HG03565 (cell line): Measurements from ENCODE around the gene LMAN2L.

ENCODE experiments used
- ATAC-seq: cut with Tn5 transposase; IDR thresholded peaks from one replicate; pipeline ENCODE4 v1.9.1; 2021; ENCODE audit warnings: mild to moderate bottlenecking, moderate library complexity; ENCODE audit not compliant: unreplicated experiment

Gene LMAN2L

DNA sequence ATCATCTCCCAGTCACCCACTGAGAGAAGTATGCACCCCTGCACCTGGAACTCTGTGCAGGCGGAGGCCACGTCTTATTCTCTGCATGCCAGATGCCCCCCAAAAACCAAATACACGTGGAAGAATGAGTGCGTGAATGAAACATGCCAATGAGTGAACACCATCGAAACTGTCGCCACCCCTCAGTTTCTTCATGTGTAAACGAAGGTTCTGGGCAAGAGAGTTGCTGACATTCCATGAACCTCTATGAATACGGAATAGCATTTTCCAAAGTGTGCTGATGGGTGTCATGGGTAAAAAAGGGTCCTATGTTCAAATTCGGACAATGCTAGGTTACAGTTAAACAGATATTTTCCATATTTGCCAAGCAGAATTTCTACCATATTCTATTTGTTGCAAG, 77.5 kb downstream of the LMAN2L start:
- ATAC-seq = no peak

DNA sequence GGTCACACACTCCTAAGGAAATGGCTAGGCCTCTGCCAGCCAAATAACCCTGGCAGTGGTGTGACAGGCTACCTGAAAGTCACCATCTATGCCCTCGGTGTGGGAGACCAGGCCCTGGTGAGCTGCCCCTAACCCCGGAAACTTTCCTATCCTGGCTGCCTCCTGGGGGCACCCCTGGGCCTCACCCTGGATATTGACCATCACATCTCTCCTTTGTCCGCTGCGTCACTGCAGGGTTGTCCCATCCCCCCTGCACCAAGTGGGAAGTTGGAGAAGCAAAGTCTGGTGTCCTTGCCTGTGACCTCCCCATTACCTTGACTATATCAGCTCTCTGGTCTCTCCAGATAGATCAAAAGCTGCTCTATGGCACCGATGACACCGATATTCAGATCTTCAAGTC, 78.5 kb downstream of the LMAN2L start:
- ATAC-seq = no peak

DNA sequence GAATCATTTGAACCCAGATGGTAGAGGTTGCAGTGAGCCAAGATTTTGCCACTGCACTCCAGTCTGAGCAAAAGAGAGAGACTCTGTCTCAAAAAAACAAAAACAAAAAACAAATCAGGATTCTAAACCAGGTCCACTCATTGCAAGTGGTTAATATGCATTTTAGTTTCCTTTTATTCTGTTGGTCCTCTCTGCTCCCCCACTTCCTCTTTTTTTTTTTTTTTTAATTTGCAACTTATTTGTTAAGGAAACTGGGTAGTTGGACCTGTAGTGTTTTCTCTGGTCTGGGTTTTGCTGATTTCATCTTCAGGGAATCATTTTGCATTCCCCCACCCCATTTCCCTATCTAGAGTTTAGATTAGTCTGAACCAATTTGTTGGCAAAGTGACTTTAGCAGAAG, 83.3 kb downstream of the LMAN2L start:
- ATAC-seq = no peak
